NOMO-1 treated with dmso at 0.1 percent for 144 hours (cell line): Measurements from ENCODE around the gene NPHP4.

Source experiments
- DNase-seq: peaks from one replicate; lab custom pipeline; 2025; ENCODE audit not compliant: unreplicated experiment; lab: John Stamatoyannopoulos, UW

The NPHP4 gene

DNA sequence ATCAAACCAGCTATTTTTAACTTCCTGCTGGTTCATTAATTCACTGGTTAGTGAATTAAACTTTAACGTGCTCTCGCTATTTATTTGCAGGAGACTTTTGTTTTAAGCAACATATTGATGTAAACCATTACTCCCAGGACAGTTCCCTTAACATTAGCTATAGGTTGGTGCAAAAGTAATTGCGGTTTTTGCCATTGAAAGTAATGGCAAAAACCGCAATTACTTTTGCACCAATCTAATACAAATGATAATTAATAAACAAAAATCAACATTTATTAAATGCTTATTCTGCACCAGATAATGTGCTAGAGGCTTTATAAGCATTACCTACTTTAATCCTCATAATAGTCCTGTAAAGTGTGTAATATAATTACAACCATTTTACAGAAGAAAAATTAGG lies 176.5 kb downstream of the NPHP4 start:
- no peak for DNase-seq

DNA sequence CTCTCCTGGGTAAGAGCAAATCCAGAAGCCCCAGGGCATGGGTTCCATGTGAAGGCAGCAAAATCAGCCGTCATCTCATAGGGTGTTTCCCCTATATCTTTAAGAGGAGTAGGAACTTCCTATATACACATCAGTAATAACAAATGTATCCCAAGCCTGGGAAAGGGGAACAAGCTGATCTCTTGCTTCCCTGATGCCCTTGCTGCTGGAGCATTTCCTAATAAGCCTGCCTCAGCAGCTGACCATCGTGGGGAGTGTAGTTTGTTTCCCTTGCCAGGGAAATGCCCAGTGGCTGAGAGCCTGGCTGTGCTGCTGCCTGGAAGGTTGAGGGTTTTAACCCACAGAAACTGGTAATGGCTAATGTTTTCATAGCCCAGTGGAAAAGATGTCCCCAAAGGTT lies 177.0 kb downstream of the NPHP4 start:
- DNase-seq, result no peak

DNA sequence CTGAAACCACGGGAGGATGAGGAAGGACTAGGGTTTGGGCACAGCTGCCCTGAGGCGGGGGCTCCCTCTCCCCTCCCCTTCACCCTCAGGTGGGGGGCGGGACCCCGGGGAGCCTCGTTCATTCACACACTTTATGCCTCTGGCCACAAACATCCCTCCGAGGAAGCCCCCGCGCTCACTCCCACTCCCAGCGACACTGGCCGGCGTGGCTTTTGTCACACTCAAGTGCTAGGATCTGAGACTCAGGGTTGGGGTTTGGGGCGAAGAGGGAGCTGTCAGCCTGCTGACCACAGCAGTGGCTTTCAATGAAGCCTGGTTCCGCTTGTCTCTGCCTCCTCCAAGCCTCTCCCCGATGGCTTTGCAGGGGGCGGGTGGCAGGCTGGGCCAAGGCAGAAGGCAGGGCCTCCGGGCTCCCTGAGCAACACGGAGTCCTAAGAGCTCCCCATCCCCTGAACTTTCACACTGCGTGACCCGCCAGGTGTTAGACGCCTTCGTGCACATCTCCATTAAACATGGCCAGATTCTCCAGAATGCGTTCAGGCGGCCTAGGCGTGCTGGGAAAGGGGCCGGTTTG lies 178.1 kb downstream of the NPHP4 start:
- no peak for DNase-seq

DNA sequence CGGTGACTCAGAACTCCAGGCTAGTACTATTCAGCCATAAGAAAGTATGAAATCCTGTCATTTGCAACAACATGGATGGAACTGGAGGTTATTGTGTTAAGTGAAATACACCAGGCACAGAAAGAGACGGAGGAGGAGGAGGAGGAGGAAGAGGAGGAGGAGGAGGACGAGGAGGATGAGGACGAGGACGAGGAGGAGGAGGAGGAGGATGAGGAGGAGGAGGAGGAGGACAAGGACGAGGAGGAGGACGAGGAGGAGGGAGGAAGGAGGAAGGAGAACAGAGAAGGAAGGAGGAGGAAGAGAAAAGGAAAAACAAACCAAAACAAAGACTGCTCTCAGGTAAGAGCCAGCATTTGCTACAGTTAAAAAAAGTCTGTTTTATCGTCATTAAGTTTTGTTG lies 178.7 kb downstream of the NPHP4 start:
- no peak for DNase-seq
